SK-N-SH (cell line): Measurements from ENCODE around the gene GALNT13. TPM values are rescaled to one million over a fixed set of nuclear protein-coding genes. Genes with fewer than 3 reads are reported as not detected.

ENCODE experiments used
- CTCF ChIA-PET: fragments of 300-600, 350-600 bp; formaldehyde crosslinking; extraction: SDS; loops from one replicate; lab custom pipeline; 2021; lab: Yijun Ruan, JAX
- POLR2A ChIA-PET: fragments of 350-600 bp; sonication (Branson Sonifier 250); formaldehyde crosslinking; extraction: SDS; loops from one replicate; lab custom pipeline; 2020; ENCODE audit warnings: antibody characterized with exemption, inconsistent platforms; lab: Yijun Ruan, JAX
- DNase-seq: peaks from one replicate; pipeline ENCODE4 v3.0.0; 2012
- H2AFZ ChIP-seq: fragments of 200-600 bp; sonication (generic); 2 replicates; pipeline ENCODE4 v1.8.1; 2016; ENCODE audit warnings: antibody characterized with exemption, mild to moderate bottlenecking, low read depth
- H3F3A ChIP-seq: fragments of 200-600 bp; sonication (generic); replicated peaks from 2 replicates; pipeline ENCODE3; 2016; ENCODE audit warnings: antibody characterized with exemption, mild to moderate bottlenecking; ENCODE audit not compliant: insufficient read depth
- H3K27ac ChIP-seq, 2 experiments: fragments of 200-500 bp in 1 of 2; fragments of 200-600 bp in 1 of 2; sonication (Bioruptor generic) in 1 of 2; sonication (generic), shearing (Covaris generic) in 1 of 2; 2 replicates each; pipeline versions ENCODE4 v1.5.1 to v1.6.1; 2014 to 2016; ENCODE audit warnings: low read depth in 2 of 2, inconsistent platforms in 1 of 2, low read length in 1 of 2, mild to moderate bottlenecking in 1 of 2, mixed read lengths in 1 of 2
- H3K27me3 ChIP-seq: fragments of 200-600 bp; sonication (generic), shearing (Covaris generic); 2 replicates; pipeline ENCODE4 v1.6.1; 2016; ENCODE audit warnings: mixed run types; ENCODE audit not compliant: insufficient read depth
- H3K36me3 ChIP-seq, 2 experiments: fragments of 200-500 bp in 1 of 2; fragments of 200-600 bp in 1 of 2; sonication (Bioruptor generic) in 1 of 2; sonication (generic) in 1 of 2; replicated peaks in 1 of 2; 2 replicates each; pipeline versions ENCODE3 to v1.5.1; 2014 to 2016; ENCODE audit warnings: low read length in 1 of 2, mild to moderate bottlenecking in 1 of 2; ENCODE audit not compliant: insufficient read depth in 2 of 2, control insufficient read depth in 1 of 2
- H3K4me1 ChIP-seq, 2 experiments: fragments of 200-500 bp in 1 of 2; fragments of 200-600 bp in 1 of 2; sonication (Bioruptor generic) in 1 of 2; sonication (generic), shearing (Covaris generic) in 1 of 2; 2 replicates each; pipeline versions ENCODE4 v1.5.1 to v1.6.1; 2014 to 2016; ENCODE audit warnings: low read depth in 1 of 2, low read length in 1 of 2, mixed run types in 1 of 2; ENCODE audit not compliant: insufficient read depth in 2 of 2, control insufficient read depth in 1 of 2
- H3K4me2 ChIP-seq: fragments of 200-600 bp; sonication (generic), shearing (Covaris generic); 2 replicates; pipeline ENCODE4 v1.6.1; 2017; ENCODE audit warnings: mixed run types
- H3K4me3 ChIP-seq, 2 experiments: fragments of 200-500 bp in 1 of 2; fragments of 200-600 bp in 1 of 2; sonication (Bioruptor generic) in 1 of 2; sonication (generic), shearing (Covaris generic) in 1 of 2; 2 replicates each; pipeline versions ENCODE4 v1.5.1 to v1.8.1; 2014 to 2016; ENCODE audit warnings: low read depth in 2 of 2, inconsistent platforms in 1 of 2, low read length in 1 of 2, mild to moderate bottlenecking in 1 of 2, mixed read lengths in 1 of 2, moderate library complexity in 1 of 2
- H3K79me2 ChIP-seq: fragments of 200-600 bp; sonication (generic); 2 replicates; pipeline ENCODE4 v1.8.1; 2017; ENCODE audit warnings: mild to moderate bottlenecking; ENCODE audit not compliant: insufficient read depth
- H3K9ac ChIP-seq: fragments of 200-600 bp; sonication (generic); 2 replicates; pipeline ENCODE4 v1.6.1; 2017; ENCODE audit warnings: mixed run types
- H3K9me2 ChIP-seq: fragments of 200-600 bp; sonication (generic); 2 replicates; pipeline ENCODE4 v1.6.1; 2017; ENCODE audit warnings: mixed run types
- H3K9me3 ChIP-seq: fragments of 200-600 bp; sonication (generic); 2 replicates; pipeline ENCODE4 v1.6.1; 2017; ENCODE audit warnings: mixed run types, mild to moderate bottlenecking, moderate library complexity
- H4K20me1 ChIP-seq: fragments of 200-600 bp; sonication (generic); 2 replicates; pipeline ENCODE4 v1.6.1; 2017; ENCODE audit warnings: mild to moderate bottlenecking, mixed run types; ENCODE audit not compliant: insufficient read depth
- ELF1 ChIP-seq: IDR thresholded peaks from 2 replicates; pipeline ENCODE4 v1.4.0; 2012
- EP300 ChIP-seq, 2 experiments: IDR thresholded peaks; 2 replicates each; pipeline versions ENCODE4 v1.4.0 to v1.6.1; 2012; ENCODE audit warnings: borderline replicate concordance in 1 of 2, low read depth in 1 of 2, low read length in 1 of 2
- FOXJ3 ChIP-seq: sonication (generic); formaldehyde crosslinking; IDR thresholded peaks from 2 replicates; pipeline ENCODE4 v1.5.1; 2020; ENCODE audit warnings: mild to moderate bottlenecking, missing genetic modification reagents
- GATA2 ChIP-seq: sonication (generic); formaldehyde crosslinking; IDR thresholded peaks from 2 replicates; pipeline ENCODE4 v1.5.0; 2020; ENCODE audit warnings: mild to moderate bottlenecking, missing genetic modification reagents
- MXI1 ChIP-seq: IDR thresholded peaks from 2 replicates; pipeline ENCODE4 v1.6.1; 2012; ENCODE audit warnings: mild to moderate bottlenecking, low read depth, low read length, improper control_type of control experiment
- NRF1 ChIP-seq: IDR thresholded peaks from 2 replicates; pipeline ENCODE4 v1.6.1; 2012; ENCODE audit warnings: low read depth, mild to moderate bottlenecking, low read length
- RAD21 ChIP-seq: IDR thresholded peaks from 2 replicates; pipeline ENCODE4 v1.6.1; 2012; ENCODE audit warnings: mild to moderate bottlenecking, low read length
- USF2 ChIP-seq: fragments of 150-350 bp; IDR thresholded peaks from 2 replicates; pipeline ENCODE4 v1.6.1; 2017; ENCODE audit warnings: antibody characterized with exemption, low read length, low read depth, borderline replicate concordance
- WGBS: methylation state at CpG from one replicate; pipeline ENCODE4 v1.1.6; 2017; ENCODE audit warnings: low lambda C conversion rate; 5-methylcytosine and 5-hydroxymethylcytosine counted together
- polyA plus RNA-seq, 3 experiments: library from polyadenylated mRNA; depleted of rRNA; stranded (reverse); fragments of >200 nt; gene quantifications; 2 replicates each; pipeline ENCODE4 v1.2.3, GENCODE V29; 2012
- TF ChIP-seq, protein P1 (sequence below): fragments of 200-600 bp; sonication (generic); IDR thresholded peaks from 2 replicates; pipeline ENCODE4 v1.6.1; 2017; ENCODE audit warnings: antibody characterized with exemption, mild to moderate bottlenecking, moderate library complexity

Gene GALNT13
- polyA plus RNA-seq, 1 of the 3 experiments (the other 2 are of a cell fraction), result 0.33 TPM

DNA sequence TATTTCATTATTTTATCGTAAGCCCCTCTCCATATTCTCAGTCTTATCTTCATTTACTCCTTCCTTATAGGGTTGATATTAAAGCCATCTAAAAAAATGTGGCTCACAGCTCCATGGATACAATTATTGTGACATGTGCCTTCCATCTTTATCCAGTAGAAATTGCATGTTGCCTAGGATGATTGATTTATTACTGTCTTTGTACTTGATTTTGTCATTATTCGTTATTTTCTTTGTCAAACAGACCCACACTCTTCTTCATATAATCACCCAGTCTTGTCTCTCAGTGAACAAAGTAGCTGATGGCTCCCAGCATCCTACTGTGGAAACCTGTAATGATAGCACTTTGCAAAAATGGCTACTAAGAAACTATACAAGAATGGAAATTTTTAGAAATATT, 574.6 kb downstream of the GALNT13 start:
- H3K27ac ChIP-seq, result no peak overlapping the region
- H3K27me3 ChIP-seq, result no peaks in the 10 kb centered on the region
- no peak overlapping the region for H3K4me3 ChIP-seq
- no peak for TF ChIP-seq USF2
- no peak for TF ChIP-seq FOXJ3
- TF ChIP-seq MXI1, result no peak
- TF ChIP-seq ELF1, result no peak
- no peak for TF ChIP-seq RAD21
- TF ChIP-seq EP300 (IDR thresholded peaks at IDR 0.05; ENCODE audit: borderline replicate concordance in 1 of 2, low read depth in 1 of 2, low read length in 1 of 2), result no peak
- H3K9me2 ChIP-seq, result no peaks in the 10 kb centered on the region
- no peak for DNase-seq
- ChIA-PET CTCF (interaction anchor here (1.0 to 1.1 kb wide), 2 partner anchors 9 to 14 kb away, joined by 3 to 4 read pairs; no protein-coding TSS in a partner anchor), POLR2A (no interaction called here)
- no peaks in the 10 kb centered on the region for H3K36me3 ChIP-seq
- H3F3A ChIP-seq, result no peaks in the 10 kb centered on the region
- no peak overlapping the region for H3K4me2 ChIP-seq
- H4K20me1 ChIP-seq, result no peaks in the 10 kb centered on the region
- no peaks in the 10 kb centered on the region for H3K4me1 ChIP-seq
- WGBS, result 23% methylated on average over 2 of the region's 2 CpGs
- no peaks in the 10 kb centered on the region for H3K79me2 ChIP-seq
- no peaks in the 10 kb centered on the region for H3K9me3 ChIP-seq
- H2AFZ ChIP-seq, result no peak overlapping the region
- H3K9ac ChIP-seq, result no peak overlapping the region

- Histone ChIP-seq H3K27me3 (no peaks in the 10 kb centered on the region), H3K36me3 (no peaks in the 10 kb centered on the region), H3K9me3 (no peaks in the 10 kb centered on the region), H3K4me3 (no peak overlapping the region), H3K27ac (no peak overlapping the region), H3F3A (no peaks in the 10 kb centered on the region), H4K20me1 (no peaks in the 10 kb centered on the region), H3K79me2 (no peaks in the 10 kb centered on the region), H3K9ac (no peak overlapping the region), H3K4me2 (no peak overlapping the region), H3K9me2 (no peaks in the 10 kb centered on the region), H3K4me1 (no peaks in the 10 kb centered on the region), H2AFZ (no peak overlapping the region)
- ChIA-PET CTCF (interaction anchor here (1.4 kb wide), 1 partner anchor 12 kb away, joined by 5 read pairs; no protein-coding TSS in a partner anchor), POLR2A (no interaction called here)
- DNase-seq, result no peak
- WGBS, result 34% methylated on average over 2 of the region's 2 CpGs
- TF ChIP-seq USF2 (no peak), NRF1 (no peak), ELF1 (no peak), RAD21 (no peak), FOXJ3 (no peak), GATA2 (CRISPR knock-in tag) (no peak)
- TF ChIP-seq, protein P1, sequence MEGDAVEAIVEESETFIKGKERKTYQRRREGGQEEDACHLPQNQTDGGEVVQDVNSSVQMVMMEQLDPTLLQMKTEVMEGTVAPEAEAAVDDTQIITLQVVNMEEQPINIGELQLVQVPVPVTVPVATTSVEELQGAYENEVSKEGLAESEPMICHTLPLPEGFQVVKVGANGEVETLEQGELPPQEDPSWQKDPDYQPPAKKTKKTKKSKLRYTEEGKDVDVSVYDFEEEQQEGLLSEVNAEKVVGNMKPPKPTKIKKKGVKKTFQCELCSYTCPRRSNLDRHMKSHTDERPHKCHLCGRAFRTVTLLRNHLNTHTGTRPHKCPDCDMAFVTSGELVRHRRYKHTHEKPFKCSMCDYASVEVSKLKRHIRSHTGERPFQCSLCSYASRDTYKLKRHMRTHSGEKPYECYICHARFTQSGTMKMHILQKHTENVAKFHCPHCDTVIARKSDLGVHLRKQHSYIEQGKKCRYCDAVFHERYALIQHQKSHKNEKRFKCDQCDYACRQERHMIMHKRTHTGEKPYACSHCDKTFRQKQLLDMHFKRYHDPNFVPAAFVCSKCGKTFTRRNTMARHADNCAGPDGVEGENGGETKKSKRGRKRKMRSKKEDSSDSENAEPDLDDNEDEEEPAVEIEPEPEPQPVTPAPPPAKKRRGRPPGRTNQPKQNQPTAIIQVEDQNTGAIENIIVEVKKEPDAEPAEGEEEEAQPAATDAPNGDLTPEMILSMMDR, result no peak
Measured at GRCh38 chr2:154447727-154448418, 576.2 kb downstream of the GALNT13 start.
